Measurements from ENCODE around the gene UBQLN2.

- TF ChIP-seq CTCF (IDR thresholded peaks at IDR 0.05) (no peak), POLR2A (IDR thresholded peaks at IDR 0.05) (no peak), EP300 (IDR thresholded peaks at IDR 0.05) (no peak)
Observed at GRCh38 chrX:56600987-56601386, 37.6 kb downstream of the UBQLN2 start.
